ENCODE data around the gene POP4. TPM values are rescaled to one million over a fixed set of nuclear protein-coding genes. Genes with fewer than 3 reads are reported as not detected.

POP4 gene
- polyA plus RNA-seq, 1 donor from 2014 or later: 101 TPM

DNA sequence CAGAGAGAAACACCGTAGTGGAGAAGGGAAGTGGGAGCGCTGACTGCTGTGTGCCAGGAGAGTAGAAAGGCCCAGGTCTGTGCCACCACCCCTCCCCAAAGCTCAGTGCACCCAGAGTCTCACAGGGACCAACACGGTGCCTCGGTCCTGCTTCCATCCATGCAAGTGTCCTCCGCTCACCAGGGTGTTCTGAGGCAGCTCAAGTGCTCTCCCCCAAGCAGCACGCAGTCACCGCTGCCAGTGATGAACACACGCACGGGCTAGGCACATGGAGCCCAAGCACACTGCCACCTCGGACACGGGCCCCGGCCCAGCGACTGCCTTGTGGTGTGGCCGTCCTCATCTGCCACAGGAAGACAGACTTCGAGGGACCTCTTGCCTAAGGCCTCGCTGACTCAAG, 10.5 kb downstream of the POP4 start:
- Histone ChIP-seq H3K4me2 (ENCODE audit: low read length) (no peak overlapping the region), H3F3A (ENCODE audit: insufficient read depth, low read length, poor library complexity, severe bottlenecking) (no peaks in the 10 kb centered on the region), H2AFZ (ENCODE audit: low read depth, low read length) (no peak overlapping the region), H3K9me3 (ENCODE audit: low read length) (no peaks in the 10 kb centered on the region), H3K27me3 (ENCODE audit: insufficient read depth, low read depth, low read length) (no peaks in the 10 kb centered on the region), H3K36me3 (ENCODE audit: insufficient read depth, low read length) (peaks cover 5% of the 10 kb centered on the region), H3K79me2 (replicated peaks; ENCODE audit: insufficient read depth, low read length) (no peaks in the 10 kb centered on the region), H3K27ac (ENCODE audit: low read length) (no peak overlapping the region), H3K9ac (ENCODE audit: low read length) (no peak overlapping the region), H3K4me3 (ENCODE audit: low read length) (no peak overlapping the region), H3K9me2 (ENCODE audit: insufficient read depth, low read length) (no peaks in the 10 kb centered on the region), H4K20me1 (ENCODE audit: insufficient read depth) (no peaks in the 10 kb centered on the region)
- no peak for TF ChIP-seq EZH2 (IDR thresholded peaks at IDR 0.05; ENCODE audit: borderline replicate concordance, insufficient read depth, low read length, poor library complexity, severe bottlenecking)

DNA sequence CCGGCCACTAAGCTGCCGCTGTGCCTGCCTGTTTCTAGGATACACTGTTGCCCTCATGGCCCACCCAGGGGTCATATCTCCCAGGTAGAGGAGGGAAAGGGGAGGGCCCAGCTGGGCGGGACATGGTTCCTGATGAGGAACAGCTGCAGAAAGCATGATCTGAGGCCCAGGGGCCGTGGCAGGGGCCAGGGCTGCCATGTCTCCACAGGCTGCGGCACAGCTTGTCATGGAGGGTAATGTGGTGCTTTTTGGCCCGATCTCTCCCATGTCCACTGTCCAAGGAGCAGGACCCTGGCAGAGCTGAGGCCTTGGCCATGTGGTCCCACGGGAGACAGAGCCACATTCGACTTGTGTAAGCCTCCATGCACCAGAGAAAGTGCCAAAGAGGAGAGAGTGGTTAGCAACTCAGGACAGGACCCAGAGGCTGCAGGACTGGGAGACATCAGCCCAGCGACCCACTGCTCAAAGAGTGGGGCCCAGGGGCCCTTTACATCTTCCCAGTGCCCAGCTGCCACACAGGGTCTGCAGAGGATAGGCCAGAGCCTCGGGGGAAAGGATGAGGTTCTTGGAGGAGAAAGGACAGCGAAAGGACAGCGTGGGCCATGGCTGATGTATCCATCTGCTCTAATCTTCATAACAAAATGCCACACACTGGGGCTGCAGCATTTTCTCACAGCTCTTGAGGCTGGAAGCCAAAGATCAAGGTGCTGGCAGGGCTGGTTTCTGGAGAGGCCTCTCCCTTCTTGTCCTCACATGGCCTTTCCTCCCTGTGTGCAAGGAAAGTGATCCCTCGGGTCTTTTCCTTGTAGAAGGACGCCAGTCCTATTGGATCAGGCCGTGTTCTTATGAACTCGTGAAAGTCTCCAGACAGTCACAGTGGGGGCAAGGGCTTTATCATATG, 11.5 kb downstream of the POP4 start:
- no peak overlapping the region for H3K4me3 ChIP-seq (ENCODE audit: low read length)
- no peak overlapping the region for H3K27ac ChIP-seq (ENCODE audit: low read length)
- TF ChIP-seq EZH2 (IDR thresholded peaks at IDR 0.05; ENCODE audit: borderline replicate concordance, insufficient read depth, low read length, poor library complexity, severe bottlenecking) (no peak), MXI1 (conservative IDR thresholded peaks at IDR 0.05; ENCODE audit: poor library complexity, severe bottlenecking) (no peak), TAF1 (IDR thresholded peaks at IDR 0.05; ENCODE audit: low read depth) (no peak), SMC3 (conservative IDR thresholded peaks at IDR 0.05; ENCODE audit: poor library complexity) (no peak), RAD21 (conservative IDR thresholded peaks at IDR 0.05) (no peak), POLR2AphosphoS5 (IDR thresholded peaks at IDR 0.05) (no peak), EP300 (conservative IDR thresholded peaks at IDR 0.05; ENCODE audit: poor library complexity, severe bottlenecking) (no peak)
- TF ChIP-seq, protein P1, sequence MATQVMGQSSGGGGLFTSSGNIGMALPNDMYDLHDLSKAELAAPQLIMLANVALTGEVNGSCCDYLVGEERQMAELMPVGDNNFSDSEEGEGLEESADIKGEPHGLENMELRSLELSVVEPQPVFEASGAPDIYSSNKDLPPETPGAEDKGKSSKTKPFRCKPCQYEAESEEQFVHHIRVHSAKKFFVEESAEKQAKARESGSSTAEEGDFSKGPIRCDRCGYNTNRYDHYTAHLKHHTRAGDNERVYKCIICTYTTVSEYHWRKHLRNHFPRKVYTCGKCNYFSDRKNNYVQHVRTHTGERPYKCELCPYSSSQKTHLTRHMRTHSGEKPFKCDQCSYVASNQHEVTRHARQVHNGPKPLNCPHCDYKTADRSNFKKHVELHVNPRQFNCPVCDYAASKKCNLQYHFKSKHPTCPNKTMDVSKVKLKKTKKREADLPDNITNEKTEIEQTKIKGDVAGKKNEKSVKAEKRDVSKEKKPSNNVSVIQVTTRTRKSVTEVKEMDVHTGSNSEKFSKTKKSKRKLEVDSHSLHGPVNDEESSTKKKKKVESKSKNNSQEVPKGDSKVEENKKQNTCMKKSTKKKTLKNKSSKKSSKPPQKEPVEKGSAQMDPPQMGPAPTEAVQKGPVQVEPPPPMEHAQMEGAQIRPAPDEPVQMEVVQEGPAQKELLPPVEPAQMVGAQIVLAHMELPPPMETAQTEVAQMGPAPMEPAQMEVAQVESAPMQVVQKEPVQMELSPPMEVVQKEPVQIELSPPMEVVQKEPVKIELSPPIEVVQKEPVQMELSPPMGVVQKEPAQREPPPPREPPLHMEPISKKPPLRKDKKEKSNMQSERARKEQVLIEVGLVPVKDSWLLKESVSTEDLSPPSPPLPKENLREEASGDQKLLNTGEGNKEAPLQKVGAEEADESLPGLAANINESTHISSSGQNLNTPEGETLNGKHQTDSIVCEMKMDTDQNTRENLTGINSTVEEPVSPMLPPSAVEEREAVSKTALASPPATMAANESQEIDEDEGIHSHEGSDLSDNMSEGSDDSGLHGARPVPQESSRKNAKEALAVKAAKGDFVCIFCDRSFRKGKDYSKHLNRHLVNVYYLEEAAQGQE (IDR thresholded peaks at IDR 0.05; ENCODE audit: borderline replicate concordance): no peak
- TF ChIP-seq, protein P2, sequence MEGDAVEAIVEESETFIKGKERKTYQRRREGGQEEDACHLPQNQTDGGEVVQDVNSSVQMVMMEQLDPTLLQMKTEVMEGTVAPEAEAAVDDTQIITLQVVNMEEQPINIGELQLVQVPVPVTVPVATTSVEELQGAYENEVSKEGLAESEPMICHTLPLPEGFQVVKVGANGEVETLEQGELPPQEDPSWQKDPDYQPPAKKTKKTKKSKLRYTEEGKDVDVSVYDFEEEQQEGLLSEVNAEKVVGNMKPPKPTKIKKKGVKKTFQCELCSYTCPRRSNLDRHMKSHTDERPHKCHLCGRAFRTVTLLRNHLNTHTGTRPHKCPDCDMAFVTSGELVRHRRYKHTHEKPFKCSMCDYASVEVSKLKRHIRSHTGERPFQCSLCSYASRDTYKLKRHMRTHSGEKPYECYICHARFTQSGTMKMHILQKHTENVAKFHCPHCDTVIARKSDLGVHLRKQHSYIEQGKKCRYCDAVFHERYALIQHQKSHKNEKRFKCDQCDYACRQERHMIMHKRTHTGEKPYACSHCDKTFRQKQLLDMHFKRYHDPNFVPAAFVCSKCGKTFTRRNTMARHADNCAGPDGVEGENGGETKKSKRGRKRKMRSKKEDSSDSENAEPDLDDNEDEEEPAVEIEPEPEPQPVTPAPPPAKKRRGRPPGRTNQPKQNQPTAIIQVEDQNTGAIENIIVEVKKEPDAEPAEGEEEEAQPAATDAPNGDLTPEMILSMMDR (IDR thresholded peaks at IDR 0.05; ENCODE audit: poor library complexity, severe bottlenecking): no peak
- no peaks in the 10 kb centered on the region for H4K20me1 ChIP-seq (ENCODE audit: insufficient read depth)
- H3K36me3 ChIP-seq (ENCODE audit: insufficient read depth, low read length): peaks cover 5% of the 10 kb centered on the region
- no peaks in the 10 kb centered on the region for H3K27me3 ChIP-seq (ENCODE audit: insufficient read depth, low read depth, low read length)
- no peaks in the 10 kb centered on the region for H3F3A ChIP-seq (ENCODE audit: insufficient read depth, low read length, poor library complexity, severe bottlenecking)
- H3K9ac ChIP-seq (ENCODE audit: low read length): no peak overlapping the region
- no peaks in the 10 kb centered on the region for H3K9me2 ChIP-seq (ENCODE audit: insufficient read depth, low read length)
- H3K79me2 ChIP-seq (replicated peaks; ENCODE audit: insufficient read depth, low read length): no peaks in the 10 kb centered on the region
- no peaks in the 10 kb centered on the region for H3K9me3 ChIP-seq (ENCODE audit: low read length)
- no peak overlapping the region for H2AFZ ChIP-seq (ENCODE audit: low read depth, low read length)
- no peak overlapping the region for H3K4me2 ChIP-seq (ENCODE audit: low read length)
